Stimulated activated CD4-positive, alpha-beta T cell treated with anti-CD3 and anti-CD28 coated beads, Interleukin-12 subunit alpha, Interleukin-12 subunit beta, amount 100 ng/mL, for 48 hours (primary cell): ENCODE data around the gene MAMLD1.

Experiments used
- DNase-seq, 3 donors: peaks; one replicate each; pipeline ENCODE4 v3.0.0-alpha.2; 2020; ENCODE audit warnings: low read depth in 2 of 3, low spot score in 1 of 3

The MAMLD1 gene

GRCh38 chrX:150456941-150457340 is 93.8 kb downstream of the MAMLD1 start:
- DNase-seq: no peak

- DNase-seq: no peak
These were observed 96.1 kb downstream of the MAMLD1 start for GRCh38 chrX:150459196-150459595.

- no peak for DNase-seq
These were observed 96.9 kb downstream of the MAMLD1 start for GRCh38 chrX:150460063-150460462.

- DNase-seq: no peak
These were observed 97.7 kb downstream of the MAMLD1 start for GRCh38 chrX:150460781-150461180.

- no peak for DNase-seq
These were observed 100.4 kb downstream of the MAMLD1 start for GRCh38 chrX:150463566-150463965.

GRCh38 chrX:150464001-150464400 is 100.9 kb downstream of the MAMLD1 start:
- no peak for DNase-seq

- DNase-seq: no peak
These were observed 102.2 kb downstream of the MAMLD1 start for GRCh38 chrX:150465326-150465725.

- no peak for DNase-seq
These were observed 103.0 kb downstream of the MAMLD1 start for GRCh38 chrX:150465881-150466775.

GRCh38 chrX:150472306-150472705 is 109.2 kb downstream of the MAMLD1 start:
- no peak for DNase-seq

GRCh38 chrX:150473371-150473770 is 110.3 kb downstream of the MAMLD1 start:
- DNase-seq: no peak

- no peak for DNase-seq
These were observed 112.3 kb downstream of the MAMLD1 start for GRCh38 chrX:150475461-150475860.

- no peak for DNase-seq
These were observed 113.1 kb downstream of the MAMLD1 start for GRCh38 chrX:150476164-150476699.

- no peak for DNase-seq
These were observed 114.3 kb downstream of the MAMLD1 start for GRCh38 chrX:150477371-150477770.

- DNase-seq: peak in 2 of 3 donors; percentile 11 to 17
These were observed 115.7 kb downstream of the MAMLD1 start for GRCh38 chrX:150478496-150479492.

GRCh38 chrX:150482537-150483206 is 119.6 kb downstream of the MAMLD1 start:
- peak; percentile 32 to 71 (median 39) for DNase-seq

GRCh38 chrX:150483356-150483985 is 120.4 kb downstream of the MAMLD1 start:
- DNase-seq: no peak

- DNase-seq: peak in 2 of 3 donors; percentile 36 to 44
These were observed 122.9 kb downstream of the MAMLD1 start for GRCh38 chrX:150486011-150486410.

- no peak for DNase-seq
These were observed 124.4 kb downstream of the MAMLD1 start for GRCh38 chrX:150487369-150488094.

GRCh38 chrX:150489359-150490015 is 126.4 kb downstream of the MAMLD1 start:
- DNase-seq: no peak
